GM23248 (cell line): ENCODE measurements around the gene ANGPTL2.

Experiments
- EZH2 ChIP-seq: fragments of 200-600 bp; sonication (generic); IDR thresholded peaks from 2 replicates; pipeline ENCODE4 v1.6.1; 2018; ENCODE audit warnings: antibody characterized with exemption, mild to moderate bottlenecking; ENCODE audit not compliant: insufficient read depth, poor library complexity, severe bottlenecking
- EZH2phosphoT487 ChIP-seq: fragments of 200-600 bp; sonication (generic); IDR thresholded peaks from 2 replicates; pipeline ENCODE4 v1.6.1; 2018; ENCODE audit warnings: antibody characterized with exemption, moderate library complexity, mild to moderate bottlenecking, low read depth; ENCODE audit not compliant: insufficient read depth

- TF ChIP-seq EZH2, result no peak
- no peak for TF ChIP-seq EZH2phosphoT487
These were observed 19.9 kb upstream of the ANGPTL2 start for GRCh38 chr9:127142291-127142690.
